ENCODE measurements around the gene TDRD12.
"Not testable (repeated sequence)": the region's sequence is repeated elsewhere in the genome, so short reads cannot be mapped to it uniquely, and the experiment has no call there.

The TDRD12 gene

GRCh38 chr19:32692727-32693061 is 26.9 kb upstream of the TDRD12 start:
- DNase-seq = no peak

GRCh38 chr19:32693151-32694108 is 26.1 kb upstream of the TDRD12 start:
- DNase-seq = not testable (repeated sequence)

GRCh38 chr19:32694316-32694715 is 25.3 kb upstream of the TDRD12 start:
- DNase-seq = not testable (repeated sequence)

- DNase-seq = not testable (repeated sequence)
Measured at GRCh38 chr19:32694851-32695250, 24.7 kb upstream of the TDRD12 start.

- DNase-seq = not testable (repeated sequence)
Measured at GRCh38 chr19:32695506-32695905, 24.1 kb upstream of the TDRD12 start.

- not testable (repeated sequence) for DNase-seq
Measured at GRCh38 chr19:32696771-32697170, 22.8 kb upstream of the TDRD12 start.

GRCh38 chr19:32700129-32700528 is 19.4 kb upstream of the TDRD12 start:
- not testable (repeated sequence) for DNase-seq

- no peak for DNase-seq
Measured at GRCh38 chr19:32702010-32702409, 17.6 kb upstream of the TDRD12 start.

- not testable (repeated sequence) for DNase-seq
Measured at GRCh38 chr19:32704006-32704405, 15.6 kb upstream of the TDRD12 start.

GRCh38 chr19:32708457-32708856 is 11.1 kb upstream of the TDRD12 start:
- DNase-seq = no peak

- DNase-seq = no peak
Measured at GRCh38 chr19:32709032-32709431, 10.5 kb upstream of the TDRD12 start.

GRCh38 chr19:32711747-32712146 is 7.8 kb upstream of the TDRD12 start:
- no peak for DNase-seq

- DNase-seq = not testable (repeated sequence)
Measured at GRCh38 chr19:32716203-32716602, 3.4 kb upstream of the TDRD12 start.

GRCh38 chr19:32717496-32717895 is 2.1 kb upstream of the TDRD12 start:
- no peak for DNase-seq

- no peak for DNase-seq
Measured at GRCh38 chr19:32718286-32718685, 1.3 kb upstream of the TDRD12 start.

GRCh38 chr19:32720216-32720935 is 809 bp downstream of the TDRD12 start:
- DNase-seq = no peak

- DNase-seq = no peak
Measured at GRCh38 chr19:32720936-32721250, 1.3 kb downstream of the TDRD12 start.

- DNase-seq = peak; percentile 49
Measured at GRCh38 chr19:32735936-32736335, 16.4 kb downstream of the TDRD12 start.

- no peak for DNase-seq
Measured at GRCh38 chr19:32743021-32743420, 23.5 kb downstream of the TDRD12 start.

- no peak for DNase-seq
Measured at GRCh38 chr19:32743447-32743846, 23.9 kb downstream of the TDRD12 start.

- DNase-seq = no peak
Measured at GRCh38 chr19:32744555-32745325, 25.2 kb downstream of the TDRD12 start.

GRCh38 chr19:32745594-32746251 is 26.2 kb downstream of the TDRD12 start:
- DNase-seq = not testable (repeated sequence)
